OCI-LY1 (cell line): ENCODE measurements around the gene SH3BP1.

Source experiments
- EZH2 ChIP-seq: fragments of 200-600 bp; sonication (generic), shearing (Covaris generic); IDR thresholded peaks from 2 replicates; pipeline ENCODE4 v1.8.0; 2017; ENCODE audit warnings: borderline replicate concordance, mixed run types, mild to moderate bottlenecking, antibody characterized with exemption, low read length, moderate library complexity, mixed read lengths
- TF ChIP-seq, protein P1 (sequence below): fragments of 200-600 bp; sonication (generic), shearing (Covaris generic); IDR thresholded peaks from 2 replicates; pipeline ENCODE4 v1.5.1; 2017; ENCODE audit warnings: mild to moderate bottlenecking, antibody characterized with exemption, low read length, moderate library complexity, mixed read lengths

DNA sequence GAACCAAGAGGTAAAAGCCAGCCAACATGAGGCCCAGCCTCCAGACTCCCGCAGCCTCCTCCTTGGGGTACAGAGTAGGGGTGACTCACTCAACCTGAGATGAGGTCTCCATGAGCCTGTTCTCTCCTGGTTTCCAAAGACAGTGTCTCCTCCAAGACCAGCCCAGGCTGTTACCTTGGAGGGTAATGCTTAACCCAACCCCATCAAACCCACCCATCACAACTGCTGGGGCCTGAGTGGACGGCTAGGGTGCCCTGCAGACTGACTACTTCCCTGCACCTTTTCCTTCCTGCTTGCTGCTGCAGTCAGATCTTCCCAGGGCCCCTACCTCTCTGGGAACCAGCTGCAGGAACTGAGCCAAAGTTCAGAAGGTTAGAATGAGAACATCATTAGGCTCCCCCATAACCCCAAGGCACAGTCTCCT, 41.5 kb downstream of the SH3BP1 start:
- TF ChIP-seq, protein P1, sequence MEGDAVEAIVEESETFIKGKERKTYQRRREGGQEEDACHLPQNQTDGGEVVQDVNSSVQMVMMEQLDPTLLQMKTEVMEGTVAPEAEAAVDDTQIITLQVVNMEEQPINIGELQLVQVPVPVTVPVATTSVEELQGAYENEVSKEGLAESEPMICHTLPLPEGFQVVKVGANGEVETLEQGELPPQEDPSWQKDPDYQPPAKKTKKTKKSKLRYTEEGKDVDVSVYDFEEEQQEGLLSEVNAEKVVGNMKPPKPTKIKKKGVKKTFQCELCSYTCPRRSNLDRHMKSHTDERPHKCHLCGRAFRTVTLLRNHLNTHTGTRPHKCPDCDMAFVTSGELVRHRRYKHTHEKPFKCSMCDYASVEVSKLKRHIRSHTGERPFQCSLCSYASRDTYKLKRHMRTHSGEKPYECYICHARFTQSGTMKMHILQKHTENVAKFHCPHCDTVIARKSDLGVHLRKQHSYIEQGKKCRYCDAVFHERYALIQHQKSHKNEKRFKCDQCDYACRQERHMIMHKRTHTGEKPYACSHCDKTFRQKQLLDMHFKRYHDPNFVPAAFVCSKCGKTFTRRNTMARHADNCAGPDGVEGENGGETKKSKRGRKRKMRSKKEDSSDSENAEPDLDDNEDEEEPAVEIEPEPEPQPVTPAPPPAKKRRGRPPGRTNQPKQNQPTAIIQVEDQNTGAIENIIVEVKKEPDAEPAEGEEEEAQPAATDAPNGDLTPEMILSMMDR = no peak
- no peak for TF ChIP-seq EZH2
